Endothelial cell of umbilical vein (primary cell): ENCODE measurements around the gene STRA6. TPM values are rescaled to one million over a fixed set of nuclear protein-coding genes. Genes with fewer than 3 reads are reported as not detected.

Experiments used
- BruUV-seq: library from RNA; stranded (reverse); fragments of 400-500 nt; replicated peaks from 2 replicates; lab custom pipeline; 2021; lab: Mats Ljungman, UMichigan
- CTCF ChIA-PET: fragments of 300-600, 350-600 bp; sonication (Branson Sonifier 250); formaldehyde crosslinking; loops from one replicate; lab custom pipeline; 2021; ENCODE audit warnings: antibody characterized with exemption, inconsistent platforms; lab: Charles Lee
- POLR2A ChIA-PET: fragments of 300-600, 350-600 bp; sonication (Branson Sonifier 250); formaldehyde crosslinking; loops from one replicate; lab custom pipeline; 2021; ENCODE audit warnings: antibody characterized with exemption, inconsistent platforms; lab: Charles Lee
- DNase-seq: peaks from one replicate; pipeline ENCODE4 v3.0.0-alpha.2; 2011; ENCODE audit warnings: low read depth, low spot score
- FAIRE-seq: peaks from 2 replicates; lab custom pipeline; 2011; peaks lifted over from hg19 to GRCh38; lab: Jason Lieb, UNC
- H2AFZ ChIP-seq: 2 replicates; pipeline ENCODE4 v1.6.0; 2012; ENCODE audit warnings: low read depth, low read length, control low read depth, inconsistent platforms
- H3K27ac ChIP-seq: 2 replicates; pipeline ENCODE4 v1.5.1; 2011; ENCODE audit warnings: low read depth, mild to moderate bottlenecking, control low read depth, low read length, moderate library complexity; ENCODE audit not compliant: insufficient read depth
- H3K27me3 ChIP-seq, 2 experiments: 2 replicates each; pipeline versions ENCODE4 v1.6.0 to v1.6.1; 2011; ENCODE audit warnings: low read length in 2 of 2, mixed read lengths in 1 of 2; ENCODE audit not compliant: control insufficient read depth in 2 of 2, insufficient read depth in 2 of 2
- H3K36me3 ChIP-seq, 2 experiments: 2 replicates in 1 of 2; 3 replicates in 1 of 2; pipeline ENCODE4 v1.5.1; 2011; ENCODE audit warnings: low read length in 2 of 2, mild to moderate bottlenecking in 1 of 2, moderate library complexity in 1 of 2; ENCODE audit not compliant: control insufficient read depth in 2 of 2, insufficient read depth in 2 of 2; ENCODE audit errors: extremely low read depth in 1 of 2
- H3K4me1 ChIP-seq: 3 replicates; pipeline ENCODE4 v1.5.1; 2011; ENCODE audit warnings: mild to moderate bottlenecking, low read length; ENCODE audit not compliant: control insufficient read depth, insufficient read depth; ENCODE audit errors: extremely low read depth
- H3K4me2 ChIP-seq: 2 replicates; pipeline ENCODE4 v1.6.1; 2011; ENCODE audit warnings: low read length, control low read depth, mixed read lengths; ENCODE audit not compliant: insufficient read depth
- H3K4me3 ChIP-seq, 3 experiments: fragments of 200-600 bp in 1 of 3; sonication (generic), shearing (Covaris generic) in 1 of 3; replicated peaks in 1 of 3; 2 replicates each; pipeline ENCODE4 v1.5.1; 2011 to 2016; ENCODE audit warnings: control low read depth in 3 of 3, low read length in 3 of 3, mild to moderate bottlenecking in 2 of 3, inconsistent platforms in 1 of 3, low read depth in 1 of 3, moderate library complexity in 1 of 3; ENCODE audit not compliant: insufficient read depth in 1 of 3
- H3K79me2 ChIP-seq: 2 replicates; pipeline ENCODE4 v1.6.0; 2012; ENCODE audit warnings: low read length, inconsistent platforms; ENCODE audit not compliant: control insufficient read depth, insufficient read depth
- H3K9ac ChIP-seq: replicated peaks from 2 replicates; pipeline ENCODE3; 2011; ENCODE audit warnings: low read length, control low read depth; ENCODE audit not compliant: insufficient read depth; ENCODE audit errors: extremely low read depth
- H3K9me1 ChIP-seq: replicated peaks from 3 replicates; pipeline ENCODE4 v1.6.0; 2011; ENCODE audit warnings: mild to moderate bottlenecking, low read length; ENCODE audit not compliant: control insufficient read depth, insufficient read depth; ENCODE audit errors: extremely low read depth
- H3K9me3 ChIP-seq: replicated peaks from 2 replicates; pipeline ENCODE4 v1.5.1; 2012; ENCODE audit warnings: low read length, inconsistent platforms; ENCODE audit not compliant: control insufficient read depth, insufficient read depth
- H4K20me1 ChIP-seq: replicated peaks from 2 replicates; pipeline ENCODE3; 2011; ENCODE audit warnings: mild to moderate bottlenecking, low read length; ENCODE audit not compliant: control insufficient read depth, insufficient read depth; ENCODE audit errors: extremely low read depth
- EZH2 ChIP-seq: IDR thresholded peaks from 2 replicates; pipeline ENCODE4 v1.6.1; 2012; ENCODE audit warnings: borderline replicate concordance, low read depth, mild to moderate bottlenecking, moderate library complexity, low read length, inconsistent platforms; ENCODE audit not compliant: severe bottlenecking
- FOS ChIP-seq: IDR thresholded peaks from 2 replicates; pipeline ENCODE4 v1.6.1; 2011; ENCODE audit warnings: mild to moderate bottlenecking, low read length, moderate library complexity, borderline replicate concordance; ENCODE audit not compliant: insufficient read depth
- GATA2 ChIP-seq: IDR thresholded peaks from 2 replicates; pipeline ENCODE4 v1.7.0; 2011; ENCODE audit warnings: low read depth, mild to moderate bottlenecking, moderate library complexity, mixed read lengths, low read length; ENCODE audit not compliant: insufficient read length, insufficient read depth
- JUN ChIP-seq: IDR thresholded peaks from 2 replicates; pipeline ENCODE4 v1.6.1; 2011; ENCODE audit warnings: borderline replicate concordance, low read depth; ENCODE audit not compliant: insufficient read length, insufficient read depth
- MYC ChIP-seq: IDR thresholded peaks from one replicate; pipeline ENCODE4 v1.6.1; 2011; ENCODE audit warnings: mild to moderate bottlenecking, low read depth, low read length
- POLR2A ChIP-seq: IDR thresholded peaks from 2 replicates; pipeline ENCODE4 v1.6.1; 2012; ENCODE audit warnings: low read depth, mild to moderate bottlenecking, control low read depth, low read length
- POLR2AphosphoS5 ChIP-seq: IDR thresholded peaks from 2 replicates; pipeline ENCODE4 v1.6.1; 2012; ENCODE audit warnings: low read depth, mild to moderate bottlenecking, control low read depth, low read length, moderate library complexity; ENCODE audit not compliant: insufficient read depth
- dilution Hi-C: fragments of 300-500 bp; cut with MboI; formaldehyde crosslinking; loops from one replicate; pipeline ENCODE4 v1.15.0; 2019; ENCODE audit warnings: low sequenced_read_pairs; ENCODE audit not compliant: extremely low pct_ligation_motif_present
- intact Hi-C: fragments of 100-400 bp; cut with micrococcal nuclease; formaldehyde crosslinking; loops from one replicate; pipeline ENCODE4 v1.10.0; 2022
- polyA plus RNA-seq, 4 experiments: library from polyadenylated mRNA; depleted of rRNA in 3 of 4; stranded (reverse) in 3 of 4; unstranded in 1 of 4; fragments of >200 nt; gene quantifications; 2 replicates each; pipeline versions ENCODE4 v1.2.1 to v1.2.3, GENCODE V29; 2011 to 2012; ENCODE audit warnings: missing spikeins in 1 of 4
- total RNA-seq: library from RNA; stranded (reverse); gene quantifications from 2 replicates; pipeline ENCODE4 v1.2.3, GENCODE V29; 2021
- TF ChIP-seq, protein P1 (sequence below): IDR thresholded peaks from 2 replicates; pipeline ENCODE4 v1.6.1; 2011; ENCODE audit not compliant: insufficient read depth, insufficient read length
- TF ChIP-seq, protein P2 (sequence below), 2 donors: IDR thresholded peaks; 1 replicate in 1 of 2; 2 replicates in 1 of 2; pipeline ENCODE4 v1.5.1; 2011; ENCODE audit warnings: low read length in 2 of 2, mild to moderate bottlenecking in 2 of 2, moderate library complexity in 2 of 2, control low read depth in 1 of 2, inconsistent platforms in 1 of 2, low read depth in 1 of 2; ENCODE audit not compliant: insufficient read depth in 1 of 2; ENCODE audit errors: extremely low read depth in 1 of 2

STRA6 gene
- total and polyA plus RNA-seq, 2 donors (not counting 3 experiments of a cell fraction or from before 2014, with no cell fraction given) = not detected

GRCh38 chr15:74193299-74193718 is 9.3 kb downstream of the STRA6 start:
- Histone ChIP-seq H3K9ac (no peak overlapping the region), H3K4me3 (no peak overlapping the region), H3K79me2 (no peaks in the 10 kb centered on the region), H3K4me2 (no peak overlapping the region), H3K9me1 (no peaks in the 10 kb centered on the region), H4K20me1 (no peaks in the 10 kb centered on the region), H3K27ac (no peak overlapping the region), H3K4me1 (no peaks in the 10 kb centered on the region), H3K36me3 (no peaks in the 10 kb centered on the region), H3K27me3 (no peaks in the 10 kb centered on the region), H2AFZ (no peak overlapping the region), H3K9me3 (no peaks in the 10 kb centered on the region)
- FAIRE-seq (no peak), DNase-seq (no peak)
- dilution Hi-C loops (no loop called here), intact Hi-C loops (no loop called here)
- BruUV-seq = no TSS peak
- POLR2A ChIA-PET = no interaction called here
- CTCF ChIA-PET = no interaction called here
- TF ChIP-seq POLR2AphosphoS5 (no peak), FOS (peak; percentile 69), GATA2 (peak; percentile 19)

DNA sequence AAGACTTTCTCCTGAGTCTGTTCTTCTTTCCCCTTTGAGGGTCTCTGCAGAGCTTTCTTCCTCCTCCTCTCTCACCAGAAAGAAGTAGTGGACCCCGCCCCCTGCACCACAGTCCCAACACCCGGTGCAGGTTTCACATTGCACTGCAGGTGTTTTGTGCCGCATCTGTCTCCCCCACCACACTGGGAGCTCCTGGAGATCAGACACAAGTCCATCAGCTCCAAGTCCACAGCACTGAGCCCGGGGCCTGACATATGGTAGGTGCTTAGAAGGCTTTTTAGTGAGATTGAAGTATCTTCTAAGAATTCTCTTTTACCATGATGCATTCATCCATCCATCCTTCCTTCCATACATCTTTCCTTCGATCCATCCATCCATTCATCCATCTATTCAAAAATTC is 9.8 kb downstream of the STRA6 start:
- dilution Hi-C loops = no loop called here
- TF ChIP-seq POLR2AphosphoS5 = no peak
- TF ChIP-seq, protein P1, sequence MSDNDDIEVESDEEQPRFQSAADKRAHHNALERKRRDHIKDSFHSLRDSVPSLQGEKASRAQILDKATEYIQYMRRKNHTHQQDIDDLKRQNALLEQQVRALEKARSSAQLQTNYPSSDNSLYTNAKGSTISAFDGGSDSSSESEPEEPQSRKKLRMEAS = no peak
- no peak for TF ChIP-seq POLR2A
- TF ChIP-seq FOS = no peak
- TF ChIP-seq GATA2 = no peak
- TF ChIP-seq, protein P2, sequence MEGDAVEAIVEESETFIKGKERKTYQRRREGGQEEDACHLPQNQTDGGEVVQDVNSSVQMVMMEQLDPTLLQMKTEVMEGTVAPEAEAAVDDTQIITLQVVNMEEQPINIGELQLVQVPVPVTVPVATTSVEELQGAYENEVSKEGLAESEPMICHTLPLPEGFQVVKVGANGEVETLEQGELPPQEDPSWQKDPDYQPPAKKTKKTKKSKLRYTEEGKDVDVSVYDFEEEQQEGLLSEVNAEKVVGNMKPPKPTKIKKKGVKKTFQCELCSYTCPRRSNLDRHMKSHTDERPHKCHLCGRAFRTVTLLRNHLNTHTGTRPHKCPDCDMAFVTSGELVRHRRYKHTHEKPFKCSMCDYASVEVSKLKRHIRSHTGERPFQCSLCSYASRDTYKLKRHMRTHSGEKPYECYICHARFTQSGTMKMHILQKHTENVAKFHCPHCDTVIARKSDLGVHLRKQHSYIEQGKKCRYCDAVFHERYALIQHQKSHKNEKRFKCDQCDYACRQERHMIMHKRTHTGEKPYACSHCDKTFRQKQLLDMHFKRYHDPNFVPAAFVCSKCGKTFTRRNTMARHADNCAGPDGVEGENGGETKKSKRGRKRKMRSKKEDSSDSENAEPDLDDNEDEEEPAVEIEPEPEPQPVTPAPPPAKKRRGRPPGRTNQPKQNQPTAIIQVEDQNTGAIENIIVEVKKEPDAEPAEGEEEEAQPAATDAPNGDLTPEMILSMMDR (IDR thresholded peaks at IDR 0.05; ENCODE audit: extremely low read depth in 1 of 2, insufficient read depth in 1 of 2, low read depth in 1 of 2, low read length in 2 of 2) = no peak
- TF ChIP-seq EZH2 = no peak
- TF ChIP-seq JUN = no peak
- no peak for TF ChIP-seq MYC
- no peaks in the 10 kb centered on the region for H3K4me1 ChIP-seq
- H2AFZ ChIP-seq = no peak overlapping the region
- FAIRE-seq (no peak), DNase-seq (no peak)
- H3K4me3 ChIP-seq = no peak overlapping the region
- H3K27me3 ChIP-seq = no peaks in the 10 kb centered on the region
- H4K20me1 ChIP-seq = no peaks in the 10 kb centered on the region
- H3K79me2 ChIP-seq = no peaks in the 10 kb centered on the region
- no peak overlapping the region for H3K27ac ChIP-seq
- H3K4me2 ChIP-seq = no peak overlapping the region
- no TSS peak for BruUV-seq
- no peak overlapping the region for H3K9ac ChIP-seq
- POLR2A ChIA-PET = no interaction called here
- intact Hi-C loops = no loop called here
- H3K36me3 ChIP-seq = no peaks in the 10 kb centered on the region
- CTCF ChIA-PET = no interaction called here
- no peaks in the 10 kb centered on the region for H3K9me3 ChIP-seq
- no peaks in the 10 kb centered on the region for H3K9me1 ChIP-seq
